Vagina (tissue), 2 donors: ENCODE data around the gene UGT2B7.

Source experiments
- CTCF ChIP-seq, 3 experiments: fragments of 450-650 bp in 2 of 3; fragments of 200-600 bp in 1 of 3; sonication (generic) in 1 of 3; IDR thresholded peaks; one replicate each; pipeline ENCODE4 v1.5.1; 2017 to 2019; ENCODE audit warnings: antibody characterized with exemption in 3 of 3, mild to moderate bottlenecking in 2 of 3, moderate library complexity in 2 of 3
- POLR2AphosphoS5 ChIP-seq, 2 donors: sonication (generic); formaldehyde crosslinking; IDR thresholded peaks; one replicate each; pipeline ENCODE4 v1.9.0; 2017; ENCODE audit warnings: antibody characterized with exemption in 2 of 2, mild to moderate bottlenecking in 2 of 2, low read depth in 1 of 2; ENCODE audit not compliant: insufficient read depth in 1 of 2

- no peak for TF ChIP-seq POLR2AphosphoS5 (IDR thresholded peaks at IDR 0.05; ENCODE audit: insufficient read depth in 1 of 2, low read depth in 1 of 2)
- no peak for TF ChIP-seq CTCF (IDR thresholded peaks at IDR 0.05)
Measured at GRCh38 chr4:69120870-69121269, 24.6 kb downstream of the UGT2B7 start.
